Retinal pigment epithelial cell (primary cell): Measurements from ENCODE around the gene VILL.
"Not testable (repeated sequence)": the region's sequence is repeated elsewhere in the genome, so short reads cannot be mapped to it uniquely, and the experiment has no call there.

Experiments used
- DNase-seq: peaks from one replicate; pipeline ENCODE4 v3.0.0-alpha.2; 2010; ENCODE audit warnings: low read depth
- H3K4me3 ChIP-seq: 2 replicates; pipeline ENCODE4 v1.5.1; 2011; ENCODE audit warnings: mild to moderate bottlenecking, low read length, control low read depth, moderate library complexity
- TF ChIP-seq, protein P1 (sequence below): conservative IDR thresholded peaks from 2 replicates; pipeline ENCODE4 v1.5.1; 2011; ENCODE audit warnings: low read depth, low read length, control low read depth, inconsistent platforms

The VILL gene

DNA sequence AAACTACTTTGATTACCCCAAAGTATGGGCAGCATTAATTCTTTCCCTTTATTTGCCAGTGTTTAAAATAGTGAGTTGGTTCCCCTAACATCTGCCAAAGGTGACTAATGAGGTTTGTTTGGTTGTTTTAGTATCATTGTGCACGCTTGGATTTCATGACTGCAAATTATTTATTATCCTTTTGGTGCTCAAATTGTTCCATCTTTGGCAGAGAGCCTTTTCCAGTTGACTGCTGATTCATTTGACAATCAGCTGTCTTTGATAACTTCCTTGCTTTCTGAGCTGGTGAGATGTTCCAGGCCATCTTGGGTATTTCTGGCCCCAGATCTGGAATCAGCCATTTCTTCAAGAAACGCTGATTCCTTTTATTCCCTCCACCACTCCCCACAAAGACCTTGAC lies 57.3 kb downstream of the VILL start:
- TF ChIP-seq, protein P1, sequence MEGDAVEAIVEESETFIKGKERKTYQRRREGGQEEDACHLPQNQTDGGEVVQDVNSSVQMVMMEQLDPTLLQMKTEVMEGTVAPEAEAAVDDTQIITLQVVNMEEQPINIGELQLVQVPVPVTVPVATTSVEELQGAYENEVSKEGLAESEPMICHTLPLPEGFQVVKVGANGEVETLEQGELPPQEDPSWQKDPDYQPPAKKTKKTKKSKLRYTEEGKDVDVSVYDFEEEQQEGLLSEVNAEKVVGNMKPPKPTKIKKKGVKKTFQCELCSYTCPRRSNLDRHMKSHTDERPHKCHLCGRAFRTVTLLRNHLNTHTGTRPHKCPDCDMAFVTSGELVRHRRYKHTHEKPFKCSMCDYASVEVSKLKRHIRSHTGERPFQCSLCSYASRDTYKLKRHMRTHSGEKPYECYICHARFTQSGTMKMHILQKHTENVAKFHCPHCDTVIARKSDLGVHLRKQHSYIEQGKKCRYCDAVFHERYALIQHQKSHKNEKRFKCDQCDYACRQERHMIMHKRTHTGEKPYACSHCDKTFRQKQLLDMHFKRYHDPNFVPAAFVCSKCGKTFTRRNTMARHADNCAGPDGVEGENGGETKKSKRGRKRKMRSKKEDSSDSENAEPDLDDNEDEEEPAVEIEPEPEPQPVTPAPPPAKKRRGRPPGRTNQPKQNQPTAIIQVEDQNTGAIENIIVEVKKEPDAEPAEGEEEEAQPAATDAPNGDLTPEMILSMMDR = no peak
- no peak overlapping the region for H3K4me3 ChIP-seq
- DNase-seq = no peak

DNA sequence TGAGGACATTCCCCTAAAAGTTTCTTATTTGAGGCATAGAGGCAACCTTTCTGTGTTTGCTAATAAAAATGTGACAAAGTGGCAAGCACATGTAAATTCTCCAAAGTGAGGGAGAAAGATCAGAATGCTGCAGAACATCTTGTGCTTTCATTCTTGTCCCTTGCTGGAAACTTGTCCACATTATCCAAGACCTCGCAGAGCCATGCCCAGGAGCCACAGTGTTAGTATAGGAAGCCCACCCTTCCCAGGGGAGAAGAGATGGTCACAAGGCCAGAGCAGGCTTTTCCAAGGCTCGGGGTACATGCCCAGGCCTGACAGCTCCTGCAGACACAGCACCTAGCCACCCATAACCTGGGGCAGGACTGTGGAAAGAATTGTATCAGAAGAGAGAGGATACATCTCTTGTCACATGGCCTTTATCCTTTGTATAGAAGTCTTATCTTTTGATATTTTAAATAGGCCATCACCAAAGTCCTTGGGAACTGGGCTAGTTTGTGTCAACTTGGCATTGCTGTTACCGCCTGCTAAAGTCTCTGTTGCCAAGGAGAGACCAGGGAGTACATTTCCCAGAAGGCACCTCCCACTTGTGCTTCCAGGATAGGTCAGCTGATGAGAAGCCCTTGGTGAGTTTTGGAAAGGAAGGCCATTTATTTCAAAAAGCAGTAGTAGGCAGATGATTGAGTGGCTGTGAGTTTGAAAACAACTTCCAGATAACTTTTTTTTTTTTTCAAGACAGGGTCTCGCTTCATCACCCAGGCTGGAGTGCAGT lies 59.0 kb downstream of the VILL start:
- H3K4me3 ChIP-seq = no peak overlapping the region
- TF ChIP-seq, protein P1 = no peak
- no peak for DNase-seq

DNA sequence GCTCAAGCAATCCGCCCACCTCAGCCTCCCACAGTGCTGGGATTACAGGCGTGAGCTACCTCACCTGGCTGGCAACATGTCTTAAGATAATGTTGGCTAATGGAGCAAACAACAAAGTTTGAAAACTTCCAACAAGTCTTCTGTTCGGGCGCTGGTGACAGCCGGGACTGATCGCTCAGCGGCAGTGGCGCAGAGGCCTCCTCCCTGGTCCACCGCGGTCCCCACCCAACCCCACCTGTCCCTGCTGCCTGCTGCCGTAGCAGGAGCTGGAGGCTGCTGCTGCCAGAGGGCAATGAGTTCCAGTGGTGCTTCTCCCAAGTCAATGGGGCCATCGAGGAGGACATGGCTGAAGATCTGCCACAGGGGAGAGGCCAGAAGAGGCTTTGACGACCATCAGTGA lies 60.5 kb downstream of the VILL start:
- no peak for DNase-seq
- TF ChIP-seq, protein P1 = no peak
- no peak overlapping the region for H3K4me3 ChIP-seq

DNA sequence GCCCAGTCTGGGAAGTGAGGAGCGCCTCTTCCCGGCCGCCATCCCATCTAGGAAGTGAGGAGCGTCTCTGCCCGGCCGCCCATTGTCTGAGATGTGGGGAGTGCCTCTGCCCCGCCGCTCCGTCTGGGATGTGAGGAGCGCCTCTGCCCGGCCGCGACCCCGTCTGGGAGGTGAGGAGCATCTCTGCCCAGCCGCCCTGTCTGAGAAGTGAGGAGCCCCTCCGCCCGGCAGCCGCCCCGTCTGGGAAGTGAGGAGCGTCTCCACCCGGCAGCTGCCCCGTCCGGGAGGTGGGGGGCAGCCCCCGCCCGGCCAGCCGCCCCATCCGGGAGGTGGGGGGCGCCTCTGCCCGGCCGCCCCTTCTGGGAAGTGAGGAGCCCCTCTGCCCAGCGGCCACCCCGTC lies 62.7 kb downstream of the VILL start:
- DNase-seq = not testable (repeated sequence)

DNA sequence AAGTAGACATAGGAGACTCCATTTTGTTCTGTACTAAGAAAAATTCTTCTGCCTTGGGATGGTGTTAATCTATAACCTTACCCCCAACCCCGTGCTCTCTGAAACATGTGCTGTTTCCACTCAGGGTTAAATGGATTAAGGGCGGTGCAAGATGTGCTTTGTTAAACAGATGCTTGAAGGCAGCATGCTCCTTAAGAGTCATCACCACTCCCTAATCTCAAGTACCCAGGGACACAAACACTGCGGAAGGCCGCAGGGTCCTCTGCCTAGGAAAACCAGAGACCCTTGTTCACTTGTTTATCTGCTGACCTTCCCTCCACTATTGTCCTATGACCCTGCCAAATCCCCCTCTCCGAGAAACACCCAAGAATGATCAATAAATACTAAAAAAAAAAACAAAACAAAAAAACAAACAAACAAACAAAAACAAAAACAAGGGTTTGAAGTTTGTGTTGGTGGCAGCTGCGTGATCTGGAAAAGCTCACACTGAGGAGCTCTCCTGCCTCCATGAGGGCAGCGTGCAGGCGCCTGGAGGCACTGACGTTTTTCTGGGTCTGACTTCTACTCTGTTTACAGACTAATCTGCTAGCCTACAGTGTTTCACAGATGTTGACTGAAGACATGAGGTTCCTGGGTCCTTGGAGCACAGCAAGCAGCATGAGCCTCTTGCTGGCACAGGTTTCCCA lies 63.4 kb downstream of the VILL start:
- not testable (repeated sequence) for DNase-seq, H3K4me3 ChIP-seq

More for the DNA sequence above, 62.7 kb downstream of the VILL start:
- not testable (repeated sequence) for H3K4me3 ChIP-seq

DNA sequence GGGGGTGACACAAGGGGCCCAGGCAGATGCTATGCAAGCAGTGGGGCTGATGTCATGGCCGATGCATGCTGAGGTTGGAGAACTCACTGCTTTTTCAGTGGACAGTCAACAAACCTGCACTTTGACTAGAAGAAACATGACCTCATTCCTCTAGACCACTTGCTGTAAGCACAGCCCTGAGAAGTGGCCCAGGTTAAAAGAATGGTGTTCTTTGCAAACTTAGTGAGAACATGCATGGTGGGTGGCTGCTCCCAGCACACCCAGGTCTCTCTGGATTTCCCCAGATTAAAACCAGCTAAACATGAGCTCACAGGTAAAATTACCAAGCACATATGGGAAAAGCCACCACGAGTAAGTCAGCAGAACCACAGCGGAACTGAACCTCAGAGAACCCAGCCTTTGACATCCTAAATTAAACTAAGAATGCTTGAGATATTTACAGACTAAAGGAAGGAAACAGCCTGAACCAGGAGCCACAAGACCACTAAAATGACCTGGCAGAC lies 64.0 kb downstream of the VILL start:
- no peak for DNase-seq
- TF ChIP-seq, protein P1 = no peak

More for the DNA sequence above, 64.0 kb downstream of the VILL start:
- no peak overlapping the region for H3K4me3 ChIP-seq
